ENCODE data around the gene PRPF19. TPM values are rescaled to one million over a fixed set of nuclear protein-coding genes. Genes with fewer than 3 reads are reported as not detected.
A peak's percentile ranks its signal among the peaks of the same experiment; 100 is the strongest.

Gene PRPF19
- total and polyA plus RNA-seq, 2 of the 8 experiments (the other 6 are each of a cell fraction or from before 2014, with no cell fraction given), result 107 to 141 TPM

- Histone ChIP-seq H3K79me1 (ENCODE audit: low read depth, low read length) (no peaks in the 10 kb centered on the region; the same call in 1 of the 2 replicates), H2AK5ac (ENCODE audit: low read depth, low read length) (no peak overlapping the region), H4K20me1 (replicated peaks in 1 of 2; ENCODE audit: control insufficient read depth in 1 of 2, insufficient read depth in 2 of 2, low read length in 2 of 2) (peaks cover 0 to 3% of the 10 kb centered on the region in 2 experiments), H4K91ac (replicated peaks; ENCODE audit: insufficient read length, low read length) (no peak overlapping the region), H3K9ac (replicated peaks in 1 of 4; ENCODE audit: extremely low read depth in 1 of 4, low read depth in 3 of 4, low read length in 3 of 4) (no peak overlapping the region), H3K23ac (ENCODE audit: insufficient read length) (no peak overlapping the region), H2BK120ac (replicated peaks; ENCODE audit: low read depth, low read length) (no peak overlapping the region), H2BK15ac (ENCODE audit: low read length) (no peak overlapping the region), H3K18ac (ENCODE audit: extremely low read depth, low read length) (no peak overlapping the region), H4K8ac (ENCODE audit: extremely low read depth, insufficient read depth, low read length) (no peak overlapping the region; the same call in 1 of the 2 replicates), H4K5ac (ENCODE audit: insufficient read length, low read depth, low read length) (no peak overlapping the region), H3K27me3 (replicated peaks in 1 of 4; ENCODE audit: control insufficient read depth in 3 of 4, extremely low read depth in 1 of 4, insufficient read depth in 3 of 4, low read length in 3 of 4) (peaks cover 0 to 15% (median 7%) of the 10 kb centered on the region in 4 experiments; a peak in 3 of 7 replicates), H3K4me2 (ENCODE audit: insufficient read depth in 1 of 2, low read depth in 2 of 2, low read length in 2 of 2) (no peak overlapping the region), H3K4me1 (replicated peaks in 1 of 4; ENCODE audit: control insufficient read depth in 3 of 4, insufficient read depth in 4 of 4, low read length in 3 of 4) (peaks cover 0 to 18% (median 12%) of the 10 kb centered on the region in 4 experiments; a peak in 6 of 7 replicates), H3K14ac (ENCODE audit: insufficient read length) (no peak overlapping the region), H2BK5ac (ENCODE audit: low read depth, low read length) (no peak overlapping the region), H3K56ac (replicated peaks; ENCODE audit: insufficient read length, low read depth, low read length) (no peak overlapping the region), H2AFZ (ENCODE audit: low read length) (no peak overlapping the region), H3K23me2 (ENCODE audit: low read depth, low read length) (peaks cover 10% of the 10 kb centered on the region; the same call in 1 of the 2 replicates), H3K9me3 (ENCODE audit: insufficient read depth in 2 of 2, low read depth in 1 of 2, low read length in 1 of 2) (no peaks in the 10 kb centered on the region), H2BK20ac (ENCODE audit: low read length) (no peak overlapping the region), H3K79me2 (ENCODE audit: control insufficient read depth in 1 of 2, insufficient read depth in 2 of 2, low read length in 2 of 2) (peaks cover 0 to 2% of the 10 kb centered on the region in 2 experiments; a peak in 1 of 4 replicates), H3K36me3 (ENCODE audit: control insufficient read depth in 2 of 4, insufficient read depth in 4 of 4, low read length in 3 of 4) (0 out of 8 replicates have a peak, but pooled peaks cover 0 to 2% (median 0%) of the 10 kb centered on the region in 4 experiments), H3K4me3 (ENCODE audit: extremely low read depth in 1 of 4, insufficient read depth in 2 of 4, low read depth in 3 of 4, low read length in 4 of 4) (no peak overlapping the region), H3K4ac (replicated peaks; ENCODE audit: insufficient read length, low read depth, low read length) (peak overlapping the region; percentile 34), H2BK12ac (ENCODE audit: low read depth, low read length) (0 out of 2 replicates have a peak overlapping the region, but pooled peaks have one; percentile 17), H3K27ac (ENCODE audit: low read depth, low read length) (no peak overlapping the region)
- POLR2A ChIA-PET (ENCODE audit: partially characterized antibody), result interaction anchor here (1.2 kb wide), 1 partner anchor 8 kb away, joined by 3 read pairs; no protein-coding TSS in a partner anchor
- no peak for DNase-seq (ENCODE audit: low read depth in 1 of 2, low spot score in 2 of 2)
- CTCF ChIA-PET (ENCODE audit: partially characterized antibody), result interaction anchor here (0.5 to 2.9 kb wide), 12 partner anchors 13 to 795 kb away, joined by 3 to 20 read pairs (median 3); no protein-coding TSS in a partner anchor
- FAIRE-seq, result no peak
- WGBS, 2 experiments (ENCODE audit: extremely low coverage in 1 of 2, insufficient coverage in 1 of 2, insufficient read length in 1 of 2, insufficient replicate concordance in 2 of 2, low coverage in 1 of 2, low lambda C conversion rate in 2 of 2, missing lambda C conversion rate in 1 of 2), result 83% methylated on average over 15 of the region's 15 CpGs; no CpG with 5 or more reads in 1 of the 2 experiments
- TF ChIP-seq BACH1 (IDR thresholded peaks at IDR 0.05; ENCODE audit: low read length) (no peak), YY1 (IDR thresholded peaks at IDR 0.05; ENCODE audit: low read depth, low read length) (no peak), JUN (IDR thresholded peaks at IDR 0.05; ENCODE audit: low read depth, low read length) (no peak), RBBP5 (IDR thresholded peaks at IDR 0.05; ENCODE audit: borderline replicate concordance, low read depth, low read length) (no peak), CHD1 (IDR thresholded peaks at IDR 0.05; ENCODE audit: low read depth, low read length) (no peak), CREB1 (IDR thresholded peaks at IDR 0.05) (no peak), RFX5 (IDR thresholded peaks at IDR 0.05; ENCODE audit: borderline replicate concordance, low read depth, low read length) (no peak), RNF2 (IDR thresholded peaks at IDR 0.05; ENCODE audit: borderline replicate concordance, low read depth, low read length, missing control alignments, poor library complexity, severe bottlenecking) (no peak), POU5F1 (IDR thresholded peaks at IDR 0.05; ENCODE audit: low read depth, low read length) (no peak)
- TF ChIP-seq, protein P1, sequence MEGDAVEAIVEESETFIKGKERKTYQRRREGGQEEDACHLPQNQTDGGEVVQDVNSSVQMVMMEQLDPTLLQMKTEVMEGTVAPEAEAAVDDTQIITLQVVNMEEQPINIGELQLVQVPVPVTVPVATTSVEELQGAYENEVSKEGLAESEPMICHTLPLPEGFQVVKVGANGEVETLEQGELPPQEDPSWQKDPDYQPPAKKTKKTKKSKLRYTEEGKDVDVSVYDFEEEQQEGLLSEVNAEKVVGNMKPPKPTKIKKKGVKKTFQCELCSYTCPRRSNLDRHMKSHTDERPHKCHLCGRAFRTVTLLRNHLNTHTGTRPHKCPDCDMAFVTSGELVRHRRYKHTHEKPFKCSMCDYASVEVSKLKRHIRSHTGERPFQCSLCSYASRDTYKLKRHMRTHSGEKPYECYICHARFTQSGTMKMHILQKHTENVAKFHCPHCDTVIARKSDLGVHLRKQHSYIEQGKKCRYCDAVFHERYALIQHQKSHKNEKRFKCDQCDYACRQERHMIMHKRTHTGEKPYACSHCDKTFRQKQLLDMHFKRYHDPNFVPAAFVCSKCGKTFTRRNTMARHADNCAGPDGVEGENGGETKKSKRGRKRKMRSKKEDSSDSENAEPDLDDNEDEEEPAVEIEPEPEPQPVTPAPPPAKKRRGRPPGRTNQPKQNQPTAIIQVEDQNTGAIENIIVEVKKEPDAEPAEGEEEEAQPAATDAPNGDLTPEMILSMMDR (IDR thresholded peaks at IDR 0.05; ENCODE audit: control extremely low read depth in 1 of 3, insufficient read depth in 1 of 3, low read depth in 1 of 3, low read length in 3 of 3), result no peak
Observed at GRCh38 chr11:60946601-60947264, 40.3 kb upstream of the PRPF19 start.
